ENCODE measurements around the gene C2orf42.
"Not testable (repeated sequence)": the region's sequence is repeated elsewhere in the genome, so short reads cannot be mapped to it uniquely, and the experiment has no call there.

Gene C2orf42

GRCh38 chr2:70203086-70203485, 12.3 kb upstream of the C2orf42 start:
- Histone ChIP-seq H3K27ac (ENCODE audit: low read depth in 2 of 2, low read length in 2 of 2) (no peak overlapping the region), H3K9me3 (ENCODE audit: control insufficient read depth in 2 of 2, low read length in 2 of 2) (no peaks in the 10 kb centered on the region), H3K36me3 (ENCODE audit: control insufficient read depth in 2 of 2, insufficient read depth in 2 of 2, low read length in 2 of 2) (peaks cover 0 to 3% of the 10 kb centered on the region in 2 donors), H3K4me1 (ENCODE audit: control insufficient read depth in 2 of 2, insufficient read depth in 2 of 2, low read length in 2 of 2) (peaks cover 0 to 4% of the 10 kb centered on the region in 2 donors), H3K27me3 (ENCODE audit: control insufficient read depth in 2 of 2, insufficient read depth in 2 of 2, low read length in 2 of 2) (no peaks in the 10 kb centered on the region), H3K4me3 (ENCODE audit: low read length in 2 of 2) (no peak overlapping the region), H3K9ac (ENCODE audit: low read depth in 1 of 2, low read length in 2 of 2) (no peak overlapping the region)

- H3K9ac ChIP-seq (ENCODE audit: low read depth in 1 of 2, low read length in 2 of 2): no peak overlapping the region
- H3K9me3 ChIP-seq (ENCODE audit: control insufficient read depth in 2 of 2, low read length in 2 of 2): no peaks in the 10 kb centered on the region
- H3K27me3 ChIP-seq (ENCODE audit: control insufficient read depth in 2 of 2, insufficient read depth in 2 of 2, low read length in 2 of 2): no peaks in the 10 kb centered on the region
- peaks cover 0 to 4% of the 10 kb centered on the region in 2 donors for H3K4me1 ChIP-seq (ENCODE audit: control insufficient read depth in 2 of 2, insufficient read depth in 2 of 2, low read length in 2 of 2)
- no peak overlapping the region for H3K27ac ChIP-seq (ENCODE audit: low read depth in 2 of 2, low read length in 2 of 2)
- H3K36me3 ChIP-seq (ENCODE audit: control insufficient read depth in 2 of 2, insufficient read depth in 2 of 2, low read length in 2 of 2): no peaks in the 10 kb centered on the region
- no peak overlapping the region for H3K4me3 ChIP-seq (ENCODE audit: low read length in 2 of 2)
These were observed 11.5 kb upstream of the C2orf42 start for GRCh38 chr2:70202236-70202806.

- Histone ChIP-seq H3K4me3 (ENCODE audit: low read length in 2 of 2) (no peak overlapping the region), H3K9me3 (ENCODE audit: control insufficient read depth in 2 of 2, low read length in 2 of 2) (no peaks in the 10 kb centered on the region), H3K27me3 (ENCODE audit: control insufficient read depth in 2 of 2, insufficient read depth in 2 of 2, low read length in 2 of 2) (no peaks in the 10 kb centered on the region), H3K4me1 (ENCODE audit: control insufficient read depth in 2 of 2, insufficient read depth in 2 of 2, low read length in 2 of 2) (peaks cover 0 to 4% of the 10 kb centered on the region in 2 donors), H3K36me3 (ENCODE audit: control insufficient read depth in 2 of 2, insufficient read depth in 2 of 2, low read length in 2 of 2) (no peaks in the 10 kb centered on the region), H3K9ac (ENCODE audit: low read depth in 1 of 2, low read length in 2 of 2) (no peak overlapping the region), H3K27ac (ENCODE audit: low read depth in 2 of 2, low read length in 2 of 2) (no peak overlapping the region)
These were observed 11.0 kb upstream of the C2orf42 start for GRCh38 chr2:70201831-70202230.

- Histone ChIP-seq H3K4me3 (ENCODE audit: low read length in 2 of 2) (no peak overlapping the region), H3K27ac (ENCODE audit: low read depth in 2 of 2, low read length in 2 of 2) (no peak overlapping the region), H3K9ac (ENCODE audit: low read depth in 1 of 2, low read length in 2 of 2) (no peak overlapping the region), H3K9me3 (ENCODE audit: control insufficient read depth in 2 of 2, low read length in 2 of 2) (no peaks in the 10 kb centered on the region), H3K27me3 (ENCODE audit: control insufficient read depth in 2 of 2, insufficient read depth in 2 of 2, low read length in 2 of 2) (no peaks in the 10 kb centered on the region), H3K4me1 (ENCODE audit: control insufficient read depth in 2 of 2, insufficient read depth in 2 of 2, low read length in 2 of 2) (peaks cover 0 to 4% of the 10 kb centered on the region in 2 donors), H3K36me3 (ENCODE audit: control insufficient read depth in 2 of 2, insufficient read depth in 2 of 2, low read length in 2 of 2) (no peaks in the 10 kb centered on the region)
These were observed 10.5 kb upstream of the C2orf42 start for GRCh38 chr2:70201225-70201768.

- no peaks in the 10 kb centered on the region for H3K27me3 ChIP-seq (ENCODE audit: control insufficient read depth in 2 of 2, insufficient read depth in 2 of 2, low read length in 2 of 2)
- H3K9me3 ChIP-seq (ENCODE audit: control insufficient read depth in 2 of 2, low read length in 2 of 2): no peaks in the 10 kb centered on the region
- no peaks in the 10 kb centered on the region for H3K36me3 ChIP-seq (ENCODE audit: control insufficient read depth in 2 of 2, insufficient read depth in 2 of 2, low read length in 2 of 2)
- no peak overlapping the region for H3K27ac ChIP-seq (ENCODE audit: low read depth in 2 of 2, low read length in 2 of 2)
- peaks cover 0 to 4% of the 10 kb centered on the region in 2 donors for H3K4me1 ChIP-seq (ENCODE audit: control insufficient read depth in 2 of 2, insufficient read depth in 2 of 2, low read length in 2 of 2)
- no peak overlapping the region for H3K9ac ChIP-seq (ENCODE audit: low read depth in 1 of 2, low read length in 2 of 2)
- H3K4me3 ChIP-seq (ENCODE audit: low read length in 2 of 2): no peak overlapping the region
These were observed 8.6 kb upstream of the C2orf42 start for GRCh38 chr2:70199320-70199864.

- H3K4me1 ChIP-seq (ENCODE audit: control insufficient read depth in 2 of 2, insufficient read depth in 2 of 2, low read length in 2 of 2): peaks cover 6 to 9% of the 10 kb centered on the region in 2 donors
- H3K27me3 ChIP-seq (ENCODE audit: control insufficient read depth in 2 of 2, insufficient read depth in 2 of 2, low read length in 2 of 2): no peaks in the 10 kb centered on the region
- H3K4me3 ChIP-seq (ENCODE audit: low read length in 2 of 2): no peak overlapping the region
- no peaks in the 10 kb centered on the region for H3K9me3 ChIP-seq (ENCODE audit: control insufficient read depth in 2 of 2, low read length in 2 of 2)
- H3K27ac ChIP-seq (ENCODE audit: low read depth in 2 of 2, low read length in 2 of 2): no peak overlapping the region
- no peak overlapping the region for H3K9ac ChIP-seq (ENCODE audit: low read depth in 1 of 2, low read length in 2 of 2)
- H3K36me3 ChIP-seq (ENCODE audit: control insufficient read depth in 2 of 2, insufficient read depth in 2 of 2, low read length in 2 of 2): no peaks in the 10 kb centered on the region
These were observed 1.7 kb upstream of the C2orf42 start for GRCh38 chr2:70192516-70192915.

- no peaks in the 10 kb centered on the region for H3K27me3 ChIP-seq (ENCODE audit: control insufficient read depth in 2 of 2, insufficient read depth in 2 of 2, low read length in 2 of 2)
- no peaks in the 10 kb centered on the region for H3K9me3 ChIP-seq (ENCODE audit: control insufficient read depth in 2 of 2, low read length in 2 of 2)
- H3K36me3 ChIP-seq (ENCODE audit: control insufficient read depth in 2 of 2, insufficient read depth in 2 of 2, low read length in 2 of 2): no peaks in the 10 kb centered on the region
- H3K4me1 ChIP-seq (ENCODE audit: control insufficient read depth in 2 of 2, insufficient read depth in 2 of 2, low read length in 2 of 2): peaks cover 6 to 9% of the 10 kb centered on the region in 2 donors
- peak overlapping the region; percentile 85 to 91 for H3K4me3 ChIP-seq (ENCODE audit: low read length in 2 of 2)
- H3K27ac ChIP-seq (ENCODE audit: low read depth in 2 of 2, low read length in 2 of 2): peak overlapping the region; percentile 95
- peak overlapping the region; percentile 79 to 86 for H3K9ac ChIP-seq (ENCODE audit: low read depth in 1 of 2, low read length in 2 of 2)
These were observed 471 bp upstream of the C2orf42 start for GRCh38 chr2:70191244-70191735.

GRCh38 chr2:70188460-70188859, 2.4 kb downstream of the C2orf42 start:
- Histone ChIP-seq H3K36me3 (ENCODE audit: control insufficient read depth in 2 of 2, insufficient read depth in 2 of 2, low read length in 2 of 2) (no peaks in the 10 kb centered on the region), H3K27ac (ENCODE audit: low read depth in 2 of 2, low read length in 2 of 2) (no peak overlapping the region), H3K9ac (ENCODE audit: low read depth in 1 of 2, low read length in 2 of 2) (no peak overlapping the region), H3K4me3 (ENCODE audit: low read length in 2 of 2) (no peak overlapping the region), H3K4me1 (ENCODE audit: control insufficient read depth in 2 of 2, insufficient read depth in 2 of 2, low read length in 2 of 2) (peaks cover 6 to 9% of the 10 kb centered on the region in 2 donors), H3K9me3 (ENCODE audit: control insufficient read depth in 2 of 2, low read length in 2 of 2) (no peaks in the 10 kb centered on the region), H3K27me3 (ENCODE audit: control insufficient read depth in 2 of 2, insufficient read depth in 2 of 2, low read length in 2 of 2) (no peaks in the 10 kb centered on the region)

GRCh38 chr2:70187170-70187569, 3.6 kb downstream of the C2orf42 start:
- not testable (repeated sequence) for H3K9ac ChIP-seq (ENCODE audit: low read depth in 1 of 2, low read length in 2 of 2); H3K9me3 ChIP-seq (ENCODE audit: control insufficient read depth in 2 of 2, low read length in 2 of 2); H3K27me3 ChIP-seq (ENCODE audit: control insufficient read depth in 2 of 2, insufficient read depth in 2 of 2, low read length in 2 of 2); H3K36me3 ChIP-seq (ENCODE audit: control insufficient read depth in 2 of 2, insufficient read depth in 2 of 2, low read length in 2 of 2); H3K4me1 ChIP-seq (ENCODE audit: control insufficient read depth in 2 of 2, insufficient read depth in 2 of 2, low read length in 2 of 2); H3K27ac ChIP-seq (ENCODE audit: low read depth in 2 of 2, low read length in 2 of 2); H3K4me3 ChIP-seq (ENCODE audit: low read length in 2 of 2)

- no peak overlapping the region for H3K27ac ChIP-seq (ENCODE audit: low read depth in 2 of 2, low read length in 2 of 2)
- H3K9me3 ChIP-seq (ENCODE audit: control insufficient read depth in 2 of 2, low read length in 2 of 2): no peaks in the 10 kb centered on the region
- no peaks in the 10 kb centered on the region for H3K4me1 ChIP-seq (ENCODE audit: control insufficient read depth in 2 of 2, insufficient read depth in 2 of 2, low read length in 2 of 2)
- no peaks in the 10 kb centered on the region for H3K27me3 ChIP-seq (ENCODE audit: control insufficient read depth in 2 of 2, insufficient read depth in 2 of 2, low read length in 2 of 2)
- peaks cover 7 to 9% of the 10 kb centered on the region in 2 donors for H3K36me3 ChIP-seq (ENCODE audit: control insufficient read depth in 2 of 2, insufficient read depth in 2 of 2, low read length in 2 of 2)
- no peak overlapping the region for H3K9ac ChIP-seq (ENCODE audit: low read depth in 1 of 2, low read length in 2 of 2)
- H3K4me3 ChIP-seq (ENCODE audit: low read length in 2 of 2): no peak overlapping the region
These were observed 8.1 kb downstream of the C2orf42 start for GRCh38 chr2:70182689-70183088.

Data from mucosa of rectum (tissue), 2 donors.